Renal pelvis (tissue), 4 donors: ENCODE data around the gene TST. TPM values are rescaled to one million over a fixed set of nuclear protein-coding genes. Genes with fewer than 3 reads are reported as not detected.

Source experiments
- DNase-seq: peaks from one replicate; pipeline ENCODE4 v3.0.0-alpha.2; 2013
- polyA plus RNA-seq, 3 donors: library from polyadenylated mRNA; unstranded; fragments of 120-200 nt; gene quantifications; one replicate each; pipeline ENCODE4 v1.2.1, GENCODE V29; 2013; ENCODE audit not compliant: insufficient read length in 3 of 3

Gene TST
- polyA plus RNA-seq, 3 donors = 56.6 to 74.2 (median 62.0) TPM

- no peak for DNase-seq
These were observed 57.6 kb downstream of the TST start for GRCh38 chr22:36961626-36962025.

Other genes with a start within 250 kb of the TST start
- gene IFT27, start 243.3 kb downstream of the TST start, polyA plus RNA-seq = 10 to 100 TPM; 50.4 to 68.0 (median 66.3) TPM
- 1 to 10 TPM; 7.5 to 8.3 (median 8.0) TPM for gene PVALB, start 202.4 kb downstream of the TST start, polyA plus RNA-seq
- 1 to 10 TPM; 1.8 to 2.8 (median 2.5) TPM for gene NCF4, start 158.4 kb downstream of the TST start, polyA plus RNA-seq
- gene CSF2RB, start 105.8 kb downstream of the TST start, polyA plus RNA-seq = 1 to 10 TPM; 2.4 to 3.7 (median 3.4) TPM
- gene MPST, start 295 bp upstream of the TST start, polyA plus RNA-seq = 10 to 100 TPM; 69.7 to 83.9 (median 76.8) TPM
- gene KCTD17, start 32.3 kb upstream of the TST start, polyA plus RNA-seq = 10 to 100 TPM; 26.0 to 34.5 (median 32.8) TPM
- under 1 TPM; 0.24 to 0.53 (median 0.44) TPM for gene TMPRSS6, start 90.3 kb upstream of the TST start, polyA plus RNA-seq
- gene IL2RB, start 130.5 kb upstream of the TST start, polyA plus RNA-seq = 1 to 10 TPM in 2 of 3 donors, under 1 TPM in 1; 0.81 to 1.4 (median 1.4) TPM
- gene C1QTNF6, start 168.8 kb upstream of the TST start, polyA plus RNA-seq = 10 to 100 TPM; 32.3 to 38.8 (median 34.5) TPM
- gene SSTR3, start 193.0 kb upstream of the TST start, polyA plus RNA-seq = 1 to 10 TPM; 1.1 to 1.2 (median 1.2) TPM
- 1 to 10 TPM; 5.5 to 7.5 (median 6.3) TPM for gene RAC2, start 224.8 kb upstream of the TST start, polyA plus RNA-seq